T47D (cell line): ENCODE results near the gene TERF2IP.

Experiments
- DNase-seq, 2 experiments: peaks; one replicate each; pipeline versions ENCODE4 v3.0.0 to v3.0.0-alpha.2; 2011 to 2012; ENCODE audit warnings: low read depth in 1 of 2, low spot score in 1 of 2
- JUND ChIP-seq: IDR thresholded peaks from 2 replicates; pipeline ENCODE4 v1.6.1; 2012; ENCODE audit warnings: low read depth
- in situ Hi-C: cut with HindIII; loops from 2 replicates; pipeline ENCODE4 v1.10.0; 2016; ENCODE audit warnings: low sequenced_read_pairs, low pct_unique_long_range_greater_than_20kb

Gene TERF2IP

DNA sequence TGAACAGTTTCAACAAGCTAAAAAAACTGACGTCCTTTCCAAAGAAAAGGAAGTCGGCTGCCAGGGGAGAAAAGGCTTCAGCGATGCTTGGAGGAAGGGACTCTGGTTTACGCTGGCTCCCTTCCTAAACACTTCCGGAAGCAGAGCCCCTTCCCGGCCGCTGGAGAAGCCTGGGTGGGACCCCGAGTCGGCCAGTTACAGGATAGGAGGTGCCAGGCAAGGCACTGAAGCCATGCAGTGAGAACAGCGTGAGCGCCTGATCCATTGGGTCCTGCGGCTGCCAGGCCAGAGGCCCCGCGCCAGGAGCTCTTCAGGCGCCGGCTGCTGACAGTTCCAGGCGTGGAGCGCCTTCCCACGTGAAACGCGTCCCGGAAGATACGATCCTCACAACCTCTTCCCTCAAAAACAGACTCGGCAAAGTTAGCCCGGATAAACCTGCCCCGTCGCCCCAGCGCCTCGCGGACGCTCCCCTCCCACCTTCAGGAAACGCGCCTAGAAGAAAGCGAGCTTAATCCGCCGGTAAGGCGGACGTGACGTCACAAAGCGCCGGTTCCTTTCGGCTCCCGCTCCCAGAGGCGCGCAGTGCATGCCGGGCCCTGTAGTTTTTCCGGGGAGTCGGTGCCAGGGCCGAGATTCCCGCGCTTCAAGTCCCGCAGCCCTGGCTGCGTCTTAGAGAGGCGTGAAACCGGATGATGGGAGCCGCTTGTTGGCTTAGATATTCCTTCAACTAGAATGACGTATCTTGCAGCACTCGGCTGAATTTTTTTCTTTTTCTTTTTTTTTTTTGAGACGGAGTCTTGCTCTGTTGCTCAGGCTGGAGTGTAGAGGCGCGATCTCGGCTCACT lies 24.6 kb upstream of the TERF2IP start, which contains the start of gene ADAT1:
Gene ADAT1, minus strand, starts transcription at position 521 of the 845 bp plus-strand sequence. CDS start 2,482 bp downstream, outside the sequence.
- in situ Hi-C loops: no loop called here
- peak; percentile 71 to 98 for DNase-seq
- TF ChIP-seq JUND: no peak

DNA sequence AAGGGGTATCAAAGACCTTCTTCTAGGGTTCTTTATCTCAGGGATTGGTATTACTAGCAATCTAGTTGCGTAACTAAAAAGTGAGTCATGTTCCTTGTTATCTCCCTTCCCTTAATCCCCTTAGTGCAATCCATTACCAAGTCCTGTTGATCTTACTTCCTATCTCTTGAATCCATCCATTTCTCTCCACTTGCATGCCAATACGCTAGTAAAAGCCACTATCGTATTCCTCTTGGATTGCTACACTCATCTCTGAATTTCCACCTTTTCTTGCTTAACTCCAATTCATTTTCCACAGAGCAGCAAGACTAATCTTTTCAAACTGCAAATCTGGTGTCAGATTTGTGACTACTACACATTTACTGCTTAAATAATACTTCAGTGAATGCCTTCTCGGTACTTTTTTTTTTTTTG lies 22.6 kb upstream of the TERF2IP start:
- DNase-seq: no peak
- TF ChIP-seq JUND: no peak
- in situ Hi-C loops: no loop called here

DNA sequence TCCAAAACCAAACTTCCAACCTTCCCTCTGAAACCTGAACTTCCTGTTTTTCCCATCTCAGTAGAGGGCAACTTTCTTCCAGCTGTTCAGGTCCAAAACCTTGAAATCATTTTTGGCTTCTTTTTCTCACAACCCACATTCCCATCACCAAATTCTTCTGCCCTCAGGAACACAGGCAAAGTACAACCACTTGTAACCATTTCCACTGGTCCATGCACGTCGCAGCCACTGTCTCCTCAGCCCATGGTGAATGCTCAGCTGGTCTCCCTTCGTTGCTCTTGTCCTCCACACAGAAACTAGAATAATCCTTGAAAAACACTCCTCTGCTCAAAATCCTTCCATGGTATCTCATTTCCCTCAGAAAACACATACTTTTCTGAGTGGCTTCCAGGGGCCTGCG lies 20.8 kb upstream of the TERF2IP start:
- DNase-seq: no peak
- TF ChIP-seq JUND: no peak
- in situ Hi-C loops: no loop called here

DNA sequence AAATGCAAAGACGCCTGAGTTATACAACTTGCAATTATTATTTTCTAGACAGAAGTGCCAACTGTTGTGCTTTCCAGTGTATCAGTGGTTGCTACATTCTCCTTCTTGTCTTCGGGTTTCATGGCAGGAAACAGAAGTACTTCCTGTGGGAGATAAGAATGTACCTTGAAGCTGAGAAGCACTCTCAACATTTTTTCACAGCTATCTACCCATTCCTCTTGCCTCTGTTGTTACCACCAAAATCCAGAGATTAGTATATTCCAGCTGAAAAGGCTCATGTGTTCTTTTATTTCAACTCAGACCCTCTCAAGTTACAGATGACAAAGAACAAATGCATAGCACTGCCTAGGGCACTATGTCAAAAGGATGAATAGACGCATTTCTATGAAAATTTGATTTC lies 19.7 kb upstream of the TERF2IP start:
- no peak for DNase-seq
- in situ Hi-C loops: no loop called here
- TF ChIP-seq JUND: no peak

DNA sequence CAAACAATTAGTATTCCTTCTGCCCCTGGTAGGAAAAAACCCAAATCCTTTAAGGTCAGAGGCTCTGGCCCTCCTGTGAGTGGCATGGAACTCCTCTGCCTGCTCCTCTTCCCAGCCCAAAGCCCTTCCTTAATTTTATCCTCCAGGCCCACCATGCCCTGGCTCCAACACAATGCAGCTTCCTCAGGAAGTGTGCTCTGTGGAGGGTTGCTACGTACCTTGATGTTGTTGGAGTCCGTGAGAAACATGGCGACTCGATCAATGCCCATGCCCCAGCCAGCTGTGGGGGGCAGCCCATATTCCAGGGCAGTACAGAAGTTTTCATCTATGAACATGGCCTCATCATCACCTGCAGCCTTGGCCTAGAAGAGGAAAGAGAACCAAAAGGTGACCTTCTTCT lies 19.2 kb upstream of the TERF2IP start:
- DNase-seq: no peak
- no peak for TF ChIP-seq JUND
- in situ Hi-C loops: no loop called here

DNA sequence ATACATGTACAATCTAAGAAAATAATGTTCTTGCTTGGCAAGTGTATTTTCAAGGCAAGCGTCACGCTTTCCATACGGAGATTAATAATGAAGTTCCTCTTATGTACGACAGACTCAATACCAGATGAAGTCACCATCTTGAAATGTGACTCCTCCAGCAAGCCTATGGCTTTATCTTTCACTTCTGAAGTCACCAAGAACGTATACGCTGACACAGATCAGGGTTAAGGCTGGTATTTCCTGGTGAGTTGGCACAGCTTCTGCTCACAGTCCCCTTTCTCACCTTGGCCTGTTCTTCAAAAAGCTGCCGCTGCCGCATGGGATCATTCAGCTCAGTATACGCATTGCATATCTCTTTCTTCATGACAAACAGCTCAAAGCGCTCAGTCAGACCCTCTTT lies 18.4 kb upstream of the TERF2IP start:
- TF ChIP-seq JUND: no peak
- in situ Hi-C loops: no loop called here
- DNase-seq: no peak

DNA sequence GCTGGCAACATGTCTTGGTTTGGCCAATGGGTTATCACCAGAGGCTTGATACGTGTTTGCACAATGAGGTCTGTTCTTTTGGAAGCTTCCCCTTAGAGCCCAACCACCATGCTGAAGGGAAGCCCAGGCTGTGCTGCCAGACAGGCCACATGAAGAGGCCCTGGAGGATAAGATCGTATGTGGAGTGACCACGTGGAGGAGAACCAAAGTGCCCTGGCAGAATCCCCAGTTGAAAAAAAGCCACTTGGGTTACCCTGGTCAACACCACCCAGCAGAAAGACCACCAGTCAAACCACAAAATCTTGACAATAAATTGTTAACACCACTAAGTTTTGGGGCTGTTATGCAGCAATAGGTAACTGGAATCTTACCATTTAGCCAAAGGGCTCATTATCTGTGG lies 17.5 kb upstream of the TERF2IP start:
- no peak for DNase-seq
- TF ChIP-seq JUND: no peak
- in situ Hi-C loops: no loop called here

DNA sequence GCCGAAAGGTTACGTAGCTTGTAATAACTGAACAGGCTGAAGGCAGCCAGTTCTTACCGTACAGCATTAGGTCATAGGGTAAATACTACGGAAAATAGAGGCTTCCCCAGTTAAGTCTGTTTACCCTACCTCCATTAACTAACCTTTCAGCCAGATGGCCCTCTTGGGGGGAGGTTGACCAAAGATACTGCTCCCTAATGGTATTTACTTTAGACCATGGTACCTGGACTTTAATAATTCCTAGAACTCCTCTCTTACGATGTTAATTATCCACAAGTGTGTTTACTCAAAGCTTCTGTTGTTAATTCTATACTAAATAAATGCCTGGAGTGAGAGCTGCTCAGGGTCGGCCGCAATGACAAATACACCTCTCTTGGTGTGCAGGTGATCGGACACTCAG lies 14.7 kb upstream of the TERF2IP start:
- in situ Hi-C loops: no loop called here

DNA sequence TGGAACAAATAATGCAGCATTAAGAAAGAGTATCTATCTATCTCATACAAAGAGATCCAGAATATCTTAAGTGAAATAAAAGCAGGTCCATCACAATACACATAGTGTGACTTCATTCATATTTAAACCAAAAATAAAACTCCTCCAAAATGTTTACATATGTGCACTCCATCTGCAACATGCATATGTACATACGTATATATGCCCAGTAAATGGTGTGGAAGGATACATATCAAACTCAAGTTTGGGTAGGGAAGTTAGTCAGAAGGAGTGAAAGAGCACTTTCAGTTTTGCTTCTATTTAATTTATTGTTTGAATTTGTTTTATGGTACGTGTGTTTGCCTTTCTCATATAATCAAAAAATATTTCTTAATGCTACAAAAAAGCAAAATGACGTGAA lies 12.5 kb upstream of the TERF2IP start:
- in situ Hi-C loops: no loop called here
- TF ChIP-seq JUND: no peak
- DNase-seq: no peak

More for the DNA sequence above, 14.7 kb upstream of the TERF2IP start:
- DNase-seq: no peak
- no peak for TF ChIP-seq JUND

DNA sequence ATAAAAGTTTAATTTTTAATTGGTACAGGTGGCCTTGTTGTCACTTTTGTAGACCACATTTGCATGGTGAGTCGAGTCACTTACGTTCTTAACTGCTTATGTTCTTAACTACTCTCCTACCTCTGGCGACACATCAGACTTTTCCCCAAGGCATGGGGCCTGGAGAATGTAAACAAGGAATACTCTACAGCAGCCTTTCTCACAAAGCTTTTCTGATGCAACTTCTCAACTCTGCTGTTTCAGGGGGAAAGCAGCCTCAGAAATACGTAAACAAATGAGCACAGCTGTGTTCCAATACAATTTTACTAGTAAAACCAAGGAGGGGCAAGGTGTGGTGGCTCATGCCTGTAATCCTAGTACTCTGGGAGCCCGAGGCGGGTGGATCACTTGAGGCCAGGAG lies 7.0 kb upstream of the TERF2IP start:
- in situ Hi-C loops: no loop called here
- no peak for DNase-seq
- no peak for TF ChIP-seq JUND

DNA sequence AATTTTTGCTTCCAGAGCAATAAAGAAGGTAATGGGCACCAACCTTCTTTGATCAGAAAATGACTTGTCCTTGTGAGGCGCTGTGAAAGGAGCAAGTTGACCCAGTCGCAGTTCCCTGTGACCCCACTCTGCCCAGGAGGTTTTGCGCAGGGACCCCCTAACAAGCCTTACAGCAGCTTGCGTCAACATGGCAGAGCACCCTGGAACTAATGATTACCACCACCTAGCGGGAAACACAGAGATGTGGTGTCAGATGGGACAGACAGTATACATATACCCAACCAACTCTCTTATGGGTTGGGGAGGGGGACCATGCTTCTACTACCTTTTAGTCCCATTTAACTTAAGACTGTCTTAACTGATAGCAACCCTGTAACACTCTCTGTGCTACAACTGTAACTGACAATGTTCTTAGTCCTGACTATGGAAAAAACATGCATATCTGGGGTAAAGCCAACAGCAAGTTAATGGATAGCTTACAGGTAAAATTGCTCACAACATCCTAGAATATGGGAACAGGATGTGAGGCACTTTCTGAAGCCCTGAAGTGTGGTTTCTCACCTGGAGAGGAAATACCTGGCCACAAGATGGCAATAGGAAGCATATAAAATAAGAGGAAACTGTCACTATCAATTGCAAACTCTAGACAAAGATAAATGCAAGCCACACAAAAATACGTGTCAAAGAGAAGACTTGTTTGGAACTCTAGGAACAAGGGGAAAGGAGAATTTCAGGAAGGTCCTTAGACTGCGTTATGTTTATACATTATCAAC lies 3.1 kb upstream of the TERF2IP start:
- peak in 1 of 2 experiments; percentile 39 for DNase-seq
- in situ Hi-C loops: no loop called here
- no peak for TF ChIP-seq JUND

DNA sequence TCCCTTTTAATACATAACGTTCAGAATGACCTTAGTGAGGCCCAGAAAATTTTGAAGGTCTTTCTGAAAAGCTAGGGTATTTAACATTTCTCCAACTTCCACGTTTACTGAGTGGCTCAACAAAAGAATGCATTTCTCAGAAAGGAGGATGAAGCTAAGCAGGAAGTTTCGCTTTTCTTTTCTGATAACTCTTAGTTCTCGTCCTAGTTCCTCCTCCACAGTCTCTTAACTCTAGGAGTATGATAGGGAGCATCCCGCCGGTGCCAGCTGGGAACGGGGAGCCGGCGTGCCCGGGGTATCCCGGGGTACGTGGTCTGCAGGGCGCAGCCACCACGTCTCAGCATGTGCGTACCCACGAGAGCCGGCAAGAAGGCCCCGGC lies 471 bp upstream of the TERF2IP start:
- no peak for DNase-seq
- TF ChIP-seq JUND: no peak
- in situ Hi-C loops: no loop called here
